Activated CD4-positive, CD25-positive, alpha-beta regulatory T cell treated with anti-CD3 and anti-CD28 coated beads, Interleukin-2, amount 50 U/mL, for 16 hours (primary cell): ENCODE data around the gene BZW2.
"Not testable (repeated sequence)": the region's sequence is repeated elsewhere in the genome, so short reads cannot be mapped to it uniquely, and the experiment has no call there.

Experiments used
- DNase-seq: peaks from one replicate; pipeline ENCODE4 v3.0.0-alpha.2; 2020; ENCODE audit warnings: low read depth, low spot score

Gene BZW2

DNA sequence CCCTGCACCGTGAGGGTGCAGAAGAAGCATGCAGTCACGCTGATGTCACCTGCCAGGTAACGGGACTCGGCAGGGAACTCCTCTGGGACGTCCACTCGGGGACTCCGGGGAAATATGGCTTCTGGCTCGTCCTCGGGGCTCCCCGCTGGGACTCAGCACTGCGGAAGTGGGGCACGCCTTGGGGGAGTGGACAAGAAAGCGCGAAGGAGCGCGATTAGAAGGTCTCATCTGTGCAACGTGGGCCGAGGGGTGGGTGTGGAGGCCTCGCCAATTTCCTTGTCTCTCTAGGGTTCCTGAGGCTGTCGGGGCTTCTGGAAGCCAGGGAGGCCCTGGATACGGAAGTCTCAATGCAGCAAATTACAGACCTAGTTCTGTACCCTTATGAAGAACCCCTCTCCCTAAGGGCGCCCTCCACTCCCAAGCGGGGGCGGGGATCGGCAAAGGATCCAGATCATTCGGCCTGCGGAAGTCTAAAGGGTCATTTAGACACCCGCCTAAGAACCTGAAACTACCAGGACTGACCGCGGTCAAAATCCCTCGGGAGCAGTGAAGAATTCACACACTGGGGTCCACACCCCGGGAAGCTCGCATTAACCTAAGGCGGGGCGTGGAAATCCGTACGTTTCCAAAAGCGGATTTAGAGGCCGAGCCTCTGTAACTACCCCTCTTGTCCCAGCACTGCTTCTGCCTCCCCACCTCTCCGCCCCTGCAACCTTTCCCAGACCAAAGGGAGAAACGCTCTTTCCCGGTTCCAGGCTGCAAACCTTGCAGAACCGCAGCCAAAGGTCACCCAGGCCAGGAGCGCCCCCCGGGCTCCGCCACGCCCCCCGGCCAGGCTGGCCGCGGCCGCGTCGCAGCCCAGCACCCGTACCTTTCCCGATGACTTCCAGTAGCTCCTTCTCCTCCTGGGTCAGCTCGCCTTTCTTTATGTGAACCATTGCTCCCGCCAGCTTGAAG, 1.1 kb upstream of the BZW2 start:
- DNase-seq: peak; percentile 25

DNA sequence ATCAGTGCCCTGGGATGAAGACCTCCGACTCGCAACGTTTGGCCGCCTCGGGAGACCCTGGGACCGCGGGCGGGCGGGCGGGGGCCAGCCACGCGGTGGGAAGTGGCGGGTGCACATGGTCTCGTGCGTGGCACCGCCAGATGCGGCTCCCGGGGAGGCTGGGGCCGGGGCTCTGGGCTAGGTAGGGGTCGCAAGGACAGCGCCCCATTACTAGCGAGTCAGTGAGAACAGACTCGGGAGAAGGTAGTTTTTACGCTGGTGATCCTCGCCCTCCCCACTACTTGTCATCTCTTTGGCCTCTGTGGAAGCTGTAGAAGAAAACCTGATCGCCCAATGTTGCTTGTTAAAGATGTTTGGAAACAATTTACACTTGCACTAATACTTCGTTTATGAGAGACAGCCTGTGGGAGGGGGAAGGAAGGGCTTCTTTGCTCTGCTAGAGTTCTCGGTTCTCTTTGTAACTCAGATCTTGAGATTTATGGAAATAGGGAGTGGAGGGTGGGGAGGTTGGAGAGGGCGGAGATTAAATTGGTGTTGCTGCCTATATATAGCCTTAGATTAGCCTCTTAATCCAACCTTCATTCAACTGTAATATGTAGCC, 591 bp downstream of the BZW2 start:
- DNase-seq: no peak

DNA sequence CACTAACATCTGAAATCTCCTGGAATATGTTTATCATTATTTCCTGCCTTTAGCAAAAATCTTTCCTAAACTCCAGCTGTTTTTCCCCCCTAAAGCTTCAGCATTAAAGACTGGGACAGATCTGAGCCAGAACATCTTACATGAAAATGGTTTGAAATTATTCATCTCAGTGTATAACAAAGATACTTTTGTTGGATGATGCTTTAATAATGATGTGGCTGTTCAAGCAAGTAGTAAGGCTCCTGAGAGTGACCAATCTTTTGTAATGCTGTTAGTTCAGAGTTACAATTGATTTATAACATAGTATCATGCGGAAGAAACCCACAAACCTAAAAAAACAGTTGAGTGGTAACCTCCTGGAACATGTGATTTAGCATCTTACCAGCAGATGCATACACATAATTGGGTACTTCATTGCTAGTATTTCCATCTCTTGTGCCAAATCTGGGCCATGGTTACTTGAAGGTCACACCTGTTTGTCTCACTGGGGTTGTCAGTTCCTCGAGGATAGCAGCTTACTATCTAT, 1.5 kb downstream of the BZW2 start:
- DNase-seq: no peak

GRCh38 chr7:16648551-16648950, 2.6 kb downstream of the BZW2 start:
- no peak for DNase-seq

GRCh38 chr7:16649196-16649595, 3.2 kb downstream of the BZW2 start:
- DNase-seq: no peak

GRCh38 chr7:16650266-16650665, 4.3 kb downstream of the BZW2 start:
- DNase-seq: no peak

GRCh38 chr7:16651396-16652239, 5.6 kb downstream of the BZW2 start:
- DNase-seq: no peak

- no peak for DNase-seq
Observed at GRCh38 chr7:16652240-16652583, 6.2 kb downstream of the BZW2 start.

DNA sequence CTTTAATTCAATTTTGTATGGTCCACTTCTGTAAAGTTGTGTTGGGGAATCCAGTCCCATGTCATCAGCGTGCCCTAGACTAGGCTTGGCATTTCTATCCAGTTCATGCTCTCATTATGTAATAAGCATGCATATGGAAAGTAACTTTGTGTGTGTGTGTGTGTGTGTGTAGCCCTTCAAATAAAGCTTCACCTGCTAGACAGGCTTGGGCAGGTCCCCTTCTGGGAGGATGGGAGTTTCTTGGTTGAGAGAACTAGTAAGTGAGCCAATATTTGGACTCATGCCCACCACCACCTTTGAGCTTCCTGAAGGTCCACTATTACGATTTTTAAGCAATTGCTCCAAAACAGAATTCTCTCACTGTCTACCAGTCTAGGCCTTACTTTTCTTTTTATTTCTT, 6.9 kb downstream of the BZW2 start:
- DNase-seq: no peak

GRCh38 chr7:16655394-16655793, 9.4 kb downstream of the BZW2 start:
- no peak for DNase-seq

GRCh38 chr7:16656141-16656540, 10.2 kb downstream of the BZW2 start:
- DNase-seq: no peak

- DNase-seq: no peak
Observed at GRCh38 chr7:16657656-16658279, 11.8 kb downstream of the BZW2 start.

GRCh38 chr7:16659854-16660497, 14.0 kb downstream of the BZW2 start:
- not testable (repeated sequence) for DNase-seq

GRCh38 chr7:16660702-16661464, 14.9 kb downstream of the BZW2 start:
- DNase-seq: no peak

DNA sequence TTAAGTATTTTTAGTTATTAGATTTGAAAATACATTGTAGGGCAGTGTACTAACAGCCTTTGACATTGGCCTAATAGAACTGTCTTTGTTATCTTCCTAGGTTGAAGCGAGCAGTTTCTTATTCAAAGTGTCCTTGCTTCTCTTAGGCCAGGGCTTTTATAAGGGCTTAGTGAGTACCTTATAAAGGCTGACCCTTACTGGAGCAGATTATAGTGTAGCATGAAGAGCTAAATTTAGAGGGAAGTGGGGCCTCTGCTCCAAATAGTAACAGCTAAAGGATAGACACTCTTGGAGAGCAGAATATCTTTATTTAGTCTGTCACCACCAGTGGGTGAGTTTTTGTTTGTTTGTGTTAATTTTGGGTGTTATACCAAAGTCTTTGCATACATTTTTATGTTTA, 15.9 kb downstream of the BZW2 start:
- no peak for DNase-seq

GRCh38 chr7:16667355-16667754, 21.4 kb downstream of the BZW2 start:
- DNase-seq: no peak

DNA sequence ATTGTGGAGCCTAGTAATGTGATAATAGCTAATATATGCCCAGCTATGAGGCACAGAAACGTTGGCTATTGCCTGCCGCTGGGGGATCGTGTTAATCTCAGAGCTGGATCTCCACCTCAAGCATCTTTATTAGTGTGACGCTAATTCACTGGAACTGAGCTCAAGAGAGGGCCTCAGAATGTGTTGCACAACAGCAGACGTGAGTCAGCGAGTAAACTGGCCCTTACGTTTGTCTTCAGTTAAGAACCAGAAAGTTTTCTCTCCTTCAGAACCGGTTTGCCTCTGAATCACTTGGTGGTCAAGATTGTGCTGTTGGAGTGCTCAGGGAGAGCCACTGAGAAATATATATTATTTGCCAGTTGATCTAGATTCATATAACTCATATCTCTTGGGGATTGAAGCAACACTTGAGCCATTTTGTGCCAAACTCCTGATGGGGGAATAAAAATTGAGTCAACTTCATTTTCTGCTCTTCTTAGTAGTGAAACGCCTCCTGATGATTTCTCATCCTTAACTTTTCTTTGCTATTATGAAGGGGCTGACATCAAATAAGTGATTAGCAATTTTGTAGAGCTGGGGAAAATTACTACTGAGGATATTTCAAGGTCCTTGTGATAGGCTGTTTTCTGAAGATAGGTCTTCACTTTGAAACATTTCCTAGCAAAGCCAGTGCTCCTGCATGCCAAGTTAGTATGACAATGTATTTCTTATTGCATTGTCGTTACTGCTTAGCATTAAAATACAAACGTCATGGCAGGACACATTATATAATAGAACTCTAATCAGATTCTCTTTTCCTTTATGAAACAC, 22.3 kb downstream of the BZW2 start:
- DNase-seq: no peak

- no peak for DNase-seq
Observed at GRCh38 chr7:16668978-16669377, 23.0 kb downstream of the BZW2 start.

GRCh38 chr7:16669581-16669980, 23.6 kb downstream of the BZW2 start:
- no peak for DNase-seq
